ENCODE results near the gene COX10.
"Not testable (repeated sequence)": the region's sequence is repeated elsewhere in the genome, so short reads cannot be mapped to it uniquely, and the experiment has no call there.

The COX10 gene

DNA sequence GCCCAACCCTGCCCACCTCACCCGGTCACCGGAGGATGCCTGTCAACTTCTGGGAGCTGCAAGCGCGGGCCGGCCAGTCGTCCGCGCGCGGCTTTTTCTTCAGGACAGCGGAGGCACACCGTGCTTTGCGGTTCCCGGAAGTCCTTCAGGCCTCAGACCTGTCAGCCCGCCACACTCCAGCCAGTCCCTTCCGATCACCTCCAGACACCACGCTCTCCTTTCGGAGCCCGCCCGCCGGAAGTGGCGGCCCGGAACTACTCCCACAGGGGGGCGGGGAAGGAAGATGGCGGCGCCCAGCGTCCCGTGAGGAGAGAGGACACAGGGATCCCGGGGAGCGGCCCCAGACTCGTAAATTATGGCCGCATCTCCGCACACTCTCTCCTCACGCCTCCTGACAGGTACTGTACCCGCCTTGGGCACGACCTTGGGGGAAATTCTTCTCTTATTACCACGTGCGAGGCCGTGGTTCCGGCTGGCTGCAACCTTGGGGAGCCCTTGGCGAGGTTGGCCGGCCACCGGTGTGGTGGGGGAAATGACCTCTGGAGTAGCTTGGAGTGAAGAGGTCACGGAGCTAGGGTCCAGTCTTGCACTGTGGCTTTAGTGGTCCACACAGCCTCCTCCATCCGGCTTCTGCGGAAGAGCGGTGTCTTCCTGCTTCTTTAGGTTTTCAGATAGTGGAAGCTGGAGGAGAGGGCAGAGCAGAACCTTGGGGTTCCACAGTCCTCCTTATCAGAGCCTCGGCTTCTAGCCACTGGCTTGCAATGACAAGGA, at the start of gene COX10:
COX10 (plus strand) TSS at position 254 of the 771 bp plus-strand sequence; CDS start at position 356, 102 bp downstream.
- peak; percentile 93 to 96 for ATAC-seq

DNA sequence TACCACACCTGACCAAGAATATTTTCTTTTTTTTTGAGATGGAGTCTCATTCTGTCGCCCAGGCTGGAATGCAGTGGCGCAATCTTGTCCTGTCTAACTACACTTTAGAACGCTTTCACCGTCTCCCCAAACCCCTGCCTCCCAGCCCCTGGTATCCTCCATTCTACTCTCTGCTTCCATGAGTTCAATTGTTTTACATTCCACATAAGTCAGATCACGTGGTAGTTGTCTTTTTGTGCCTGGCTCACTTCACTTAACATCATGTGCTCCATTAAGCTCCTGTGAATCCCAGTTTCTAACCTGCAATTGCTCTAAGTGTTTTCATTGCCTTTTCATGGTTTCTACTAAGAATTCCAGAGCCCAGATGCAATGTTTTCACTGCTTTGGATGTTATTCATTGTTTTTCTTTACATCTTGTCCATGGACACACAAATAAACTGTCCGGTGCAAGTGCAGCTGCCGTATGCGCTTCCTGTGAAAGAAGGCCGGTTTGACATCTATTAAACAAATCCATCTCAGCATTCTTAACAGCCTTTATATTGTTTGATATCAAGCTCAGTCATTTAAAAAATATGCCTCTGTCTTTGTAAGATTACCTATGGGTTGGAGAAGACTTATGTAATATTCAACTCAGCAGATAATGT, 47.5 kb upstream of the COX10 start:
- not testable (repeated sequence) for ATAC-seq

DNA sequence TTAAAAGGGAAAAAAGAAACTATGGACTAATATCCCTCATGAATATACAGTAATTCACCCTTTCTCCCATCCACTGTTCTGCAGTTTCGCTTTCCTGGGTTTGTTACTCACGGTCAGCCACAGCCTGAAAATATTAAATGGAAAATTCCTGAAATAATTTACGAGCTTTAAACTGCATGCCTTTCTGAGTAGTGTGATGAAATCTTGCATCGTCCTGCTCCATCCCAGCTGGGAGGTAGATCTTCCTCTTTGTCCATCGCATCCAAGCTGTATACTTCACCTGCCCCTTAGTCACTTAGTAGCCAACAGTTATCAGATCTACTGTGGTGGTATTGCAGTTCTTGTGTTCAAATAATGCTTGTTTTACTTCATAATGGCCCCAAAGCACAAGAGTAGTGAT, 39.5 kb upstream of the COX10 start:
- not testable (repeated sequence) for ATAC-seq

DNA sequence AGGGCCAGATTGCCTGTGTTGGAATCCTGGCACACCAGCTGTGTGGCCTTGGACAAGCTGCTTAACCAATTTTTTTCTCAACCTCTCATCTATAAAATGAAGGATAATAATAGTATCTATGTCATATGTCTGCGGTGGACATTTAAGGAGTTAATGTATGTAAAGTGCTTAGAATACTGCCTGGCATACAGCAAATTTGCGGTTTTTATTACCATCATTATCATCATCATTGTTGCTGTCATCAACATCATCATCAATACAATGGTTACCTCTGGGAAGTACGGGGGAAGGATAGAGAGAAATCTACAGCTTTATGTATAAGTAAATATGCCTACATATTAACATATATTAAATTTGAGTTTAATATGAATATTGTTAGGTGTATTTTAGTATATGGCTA, 37.1 kb upstream of the COX10 start:
- ATAC-seq, result no peak

- no peak for ATAC-seq
Measured at GRCh38 chr17:14033166-14033565, 36.1 kb upstream of the COX10 start.

DNA sequence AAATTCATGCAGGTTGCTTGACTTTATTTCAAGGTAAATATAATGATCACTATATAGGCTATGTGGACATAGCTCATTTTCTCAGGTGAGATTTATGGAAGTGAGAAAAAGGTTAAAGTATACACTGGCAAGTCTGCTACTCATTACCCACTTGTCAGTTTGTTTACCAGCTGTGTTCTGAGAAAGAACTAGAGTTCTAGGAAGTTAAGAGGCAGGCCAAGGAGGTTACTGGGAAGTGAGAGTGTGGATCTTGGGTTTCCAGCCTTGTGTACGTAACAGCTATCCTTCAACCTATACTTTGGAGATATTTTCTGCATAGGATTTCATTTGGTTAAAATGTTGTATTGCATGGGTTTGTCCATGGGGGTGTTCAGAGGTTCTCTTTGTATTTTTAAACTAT, 31.9 kb upstream of the COX10 start:
- ATAC-seq, result no peak

DNA sequence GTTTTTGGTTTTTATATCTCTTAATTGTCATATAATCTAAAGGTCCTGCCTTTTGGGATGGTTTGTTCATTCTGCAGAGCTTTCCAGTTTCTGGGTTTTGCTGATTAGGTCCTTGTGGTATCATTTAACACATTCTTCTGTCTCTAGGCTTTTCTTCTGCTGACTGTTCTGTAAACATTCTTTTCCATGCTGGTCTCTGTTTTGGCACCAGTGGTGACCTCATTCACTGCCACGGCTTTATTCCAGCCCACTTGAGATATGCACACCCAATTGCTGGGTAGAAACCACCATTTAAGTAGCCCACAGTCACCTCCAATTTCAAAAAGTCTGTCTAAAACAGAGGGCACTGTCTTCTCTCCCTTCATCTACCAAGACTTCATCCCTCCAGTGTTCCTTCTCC, 31.1 kb upstream of the COX10 start:
- ATAC-seq, result no peak

GRCh38 chr17:14042411-14042810, 26.9 kb upstream of the COX10 start:
- peak in 1 of 2 donors; percentile 49 for ATAC-seq

- no peak for ATAC-seq
Measured at GRCh38 chr17:14044702-14045101, 24.6 kb upstream of the COX10 start.

DNA sequence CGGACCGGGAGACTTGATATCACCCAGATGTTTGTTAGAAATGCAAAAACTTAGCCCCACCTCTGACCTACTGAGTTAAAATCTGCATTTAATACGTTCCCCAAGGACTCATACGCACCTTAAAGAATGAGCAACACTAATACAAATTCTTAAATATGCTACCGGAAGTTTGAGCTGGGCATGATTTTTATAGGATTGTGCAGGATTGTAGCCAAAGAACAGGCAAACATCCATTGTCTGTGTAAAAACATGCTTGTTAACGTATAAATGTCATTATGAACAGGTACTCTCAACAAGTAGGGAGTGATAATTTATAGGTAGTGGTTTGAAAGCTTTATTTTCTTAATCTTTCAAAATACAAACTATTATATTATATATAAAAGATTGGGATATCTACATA, 22.3 kb upstream of the COX10 start:
- no peak for ATAC-seq

GRCh38 chr17:14047591-14047990, 21.7 kb upstream of the COX10 start:
- ATAC-seq, result no peak

DNA sequence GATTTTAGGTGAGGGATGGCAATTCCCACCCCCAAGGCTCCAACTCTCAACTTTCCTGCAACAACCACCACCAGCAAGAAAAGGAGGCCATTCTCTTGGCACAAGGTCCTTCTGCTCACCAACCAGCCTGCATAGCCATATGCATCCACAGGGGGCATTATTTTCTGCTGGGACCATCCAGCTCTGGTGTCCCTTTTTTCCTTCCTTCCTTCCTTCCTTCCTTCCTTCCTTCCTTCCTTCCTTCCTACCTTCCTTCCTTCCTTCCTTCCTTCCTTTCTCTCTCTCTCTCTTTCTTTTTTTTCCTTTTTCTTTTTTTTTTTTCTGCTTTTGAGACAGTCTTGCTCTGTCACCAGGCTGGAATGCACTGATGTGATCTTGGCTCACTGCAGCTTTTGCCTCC, 21.1 kb upstream of the COX10 start:
- no peak for ATAC-seq

- ATAC-seq, result no peak
Measured at GRCh38 chr17:14050616-14051015, 18.7 kb upstream of the COX10 start.

DNA sequence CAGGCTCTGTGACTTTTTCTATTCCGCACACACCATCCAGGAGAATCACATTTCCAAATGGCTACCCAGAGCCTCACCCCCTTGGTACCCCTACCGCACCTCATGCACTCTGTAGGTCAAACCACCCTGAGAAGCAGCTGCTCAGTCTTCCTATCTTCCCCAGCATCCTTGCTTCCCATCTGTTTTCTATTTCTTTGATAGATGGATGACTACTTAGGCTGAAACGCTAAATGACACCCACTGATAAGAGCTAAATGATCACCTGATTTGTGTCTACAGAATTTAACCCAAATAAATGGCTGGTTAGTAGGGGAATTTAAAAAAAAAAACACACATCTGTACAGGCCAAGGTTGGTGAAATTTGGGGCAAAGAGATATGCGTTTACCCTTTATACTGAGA, 17.6 kb upstream of the COX10 start:
- no peak for ATAC-seq

DNA sequence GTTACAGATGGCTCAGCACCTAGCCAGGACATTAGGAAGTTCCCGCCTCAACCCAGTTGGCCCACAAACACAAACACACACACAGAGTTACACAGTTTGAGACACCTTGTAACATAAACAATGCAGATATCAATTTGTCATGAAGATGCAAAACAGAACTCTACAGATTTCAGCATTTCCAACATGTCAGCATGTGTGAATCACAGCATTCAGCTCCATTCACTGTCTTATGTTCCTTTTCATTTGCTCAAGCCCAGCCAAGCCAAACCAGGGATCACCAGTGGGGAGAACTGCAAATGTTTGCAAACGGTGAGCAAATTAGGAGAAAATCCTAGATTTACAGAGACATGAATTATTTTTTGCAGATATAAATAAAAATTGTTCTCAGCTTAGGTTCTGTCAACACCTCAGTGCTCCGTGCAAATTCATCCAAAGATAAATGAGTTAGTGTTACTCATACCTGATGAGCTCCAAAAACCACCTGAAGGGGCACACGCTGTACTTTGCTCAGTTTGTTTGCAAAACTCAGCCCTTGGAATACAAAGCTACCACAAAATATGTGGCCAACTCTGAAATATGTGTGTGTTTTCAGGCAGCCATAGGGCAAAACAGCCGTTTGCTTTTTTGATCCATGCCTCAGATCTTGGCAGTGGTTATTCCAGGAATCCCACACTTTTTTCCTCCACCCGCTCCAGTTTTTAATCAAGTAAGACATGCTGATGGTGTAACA, 16.3 kb upstream of the COX10 start:
- no peak for ATAC-seq

DNA sequence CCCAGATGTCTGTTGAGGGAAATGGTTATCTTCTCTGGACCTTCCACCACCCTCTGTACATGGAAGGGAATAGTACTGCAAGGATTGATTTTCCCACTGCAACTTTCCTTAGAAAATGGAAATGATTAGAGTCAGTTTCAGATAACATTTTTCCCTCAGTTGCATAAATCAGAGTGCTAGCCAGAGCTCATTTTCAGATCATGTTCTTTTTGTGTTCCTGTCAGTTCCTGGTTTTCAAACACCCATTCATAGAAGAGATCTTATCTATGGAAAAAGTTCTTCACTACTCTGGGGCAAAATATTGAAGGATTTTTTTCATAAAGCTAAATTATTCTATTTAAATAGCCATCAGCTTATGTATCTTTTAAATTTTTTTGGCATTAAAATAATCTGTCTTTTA, 11.7 kb upstream of the COX10 start:
- ATAC-seq, result no peak

- no peak for ATAC-seq
Measured at GRCh38 chr17:14058051-14058450, 11.3 kb upstream of the COX10 start.

DNA sequence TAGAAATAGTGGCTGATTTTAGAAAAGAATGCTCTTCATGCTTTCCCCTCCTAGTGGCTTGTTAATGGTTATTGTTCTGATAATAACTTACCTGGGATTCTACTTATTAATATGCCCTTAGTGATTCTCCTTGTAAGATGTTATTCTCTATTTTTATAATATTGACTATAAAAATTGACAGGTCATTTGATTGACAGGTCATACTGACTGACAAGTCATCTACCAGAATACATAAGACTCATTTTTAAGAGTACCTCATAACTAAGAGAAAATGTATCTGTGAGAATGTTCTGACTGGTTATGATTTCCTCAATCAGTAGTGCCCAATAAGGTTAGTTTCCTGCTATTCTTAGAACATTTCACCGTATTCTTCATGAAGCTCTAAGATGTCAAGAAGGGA, 8.6 kb upstream of the COX10 start:
- ATAC-seq, result no peak

- ATAC-seq, result no peak
Measured at GRCh38 chr17:14061666-14062560, 7.4 kb upstream of the COX10 start.

GRCh38 chr17:14067347-14067746, 2.0 kb upstream of the COX10 start:
- peak; percentile 47 to 64 for ATAC-seq

GRCh38 chr17:14068542-14069250, 608 bp upstream of the COX10 start:
- peak in 1 of 2 donors; percentile 4 for ATAC-seq

Data from activated CD4-positive, CD25-positive, alpha-beta regulatory T cell treated with anti-CD3 and anti-CD28 coated beads, Interleukin-2, amount 50 U/mL, for 24 hours (primary cell).